ENCODE data around the gene NIPBL. TPM values are rescaled to one million over a fixed set of nuclear protein-coding genes. Genes with fewer than 3 reads are reported as not detected.

The NIPBL gene
- total and polyA plus RNA-seq, 9 donors, result 30.7 to 53.0 (median 42.3) TPM

- Histone ChIP-seq H3K27me3 (ENCODE audit: control insufficient read depth, insufficient read depth, low read length) (no peaks in the 10 kb centered on the region), H3K4me3 (ENCODE audit: low read length) (no peak overlapping the region), H3K36me3 (ENCODE audit: control insufficient read depth, insufficient read depth, low read length) (peaks cover 7% of the 10 kb centered on the region)
These were observed 167.1 kb downstream of the NIPBL start for GRCh38 chr5:37043693-37044092.

GRCh38 chr5:37044120-37044519, 167.6 kb downstream of the NIPBL start:
- H3K27ac ChIP-seq (ENCODE audit: low read length), result no peak overlapping the region
- no peaks in the 10 kb centered on the region for H3K9me3 ChIP-seq (replicated peaks; ENCODE audit: control insufficient read depth, low read depth, low read length)
- H3K4me3 ChIP-seq (ENCODE audit: low read length), result no peak overlapping the region
- no peak for DNase-seq
- peaks cover 10% of the 10 kb centered on the region for H3K36me3 ChIP-seq (ENCODE audit: control insufficient read depth, insufficient read depth, low read length)
- H3K4me1 ChIP-seq (ENCODE audit: control insufficient read depth, insufficient read depth, low read length), result no peaks in the 10 kb centered on the region
- H3K27me3 ChIP-seq (ENCODE audit: control insufficient read depth, insufficient read depth, low read length), result no peaks in the 10 kb centered on the region
- WGBS (ENCODE audit: insufficient coverage), result no CpG with 5 or more reads among the region's 4 CpGs

More at GRCh38 chr5:37043693-37044092, 167.1 kb downstream of the NIPBL start:
- no CpG with 5 or more reads among the region's 2 CpGs for WGBS (ENCODE audit: insufficient coverage)
- no peak for DNase-seq
- Histone ChIP-seq H3K9me3 (replicated peaks; ENCODE audit: control insufficient read depth, low read depth, low read length) (no peaks in the 10 kb centered on the region), H3K4me1 (ENCODE audit: control insufficient read depth, insufficient read depth, low read length) (no peaks in the 10 kb centered on the region), H3K27ac (ENCODE audit: low read length) (no peak overlapping the region)

- Histone ChIP-seq H3K36me3 (ENCODE audit: control insufficient read depth, insufficient read depth, low read length) (peaks cover 10% of the 10 kb centered on the region), H3K4me3 (ENCODE audit: low read length) (no peak overlapping the region), H3K9me3 (replicated peaks; ENCODE audit: control insufficient read depth, low read depth, low read length) (no peaks in the 10 kb centered on the region), H3K27me3 (ENCODE audit: control insufficient read depth, insufficient read depth, low read length) (no peaks in the 10 kb centered on the region), H3K27ac (ENCODE audit: low read length) (no peak overlapping the region), H3K4me1 (ENCODE audit: control insufficient read depth, insufficient read depth, low read length) (no peaks in the 10 kb centered on the region)
- WGBS (ENCODE audit: insufficient coverage), result no CpG with 5 or more reads among the region's 2 CpGs
- DNase-seq, result no peak
These were observed 169.1 kb downstream of the NIPBL start for GRCh38 chr5:37045703-37046102.

- no peak overlapping the region for H3K27ac ChIP-seq (ENCODE audit: low read length)
- no peaks in the 10 kb centered on the region for H3K9me3 ChIP-seq (replicated peaks; ENCODE audit: control insufficient read depth, low read depth, low read length)
- H3K36me3 ChIP-seq (ENCODE audit: control insufficient read depth, insufficient read depth, low read length), result peaks cover 16% of the 10 kb centered on the region
- H3K27me3 ChIP-seq (ENCODE audit: control insufficient read depth, insufficient read depth, low read length), result no peaks in the 10 kb centered on the region
- H3K4me3 ChIP-seq (ENCODE audit: low read length), result no peak overlapping the region
- no peak for DNase-seq
- no peaks in the 10 kb centered on the region for H3K4me1 ChIP-seq (ENCODE audit: control insufficient read depth, insufficient read depth, low read length)
These were observed 171.4 kb downstream of the NIPBL start for GRCh38 chr5:37047947-37048346.

- Histone ChIP-seq H3K27ac (ENCODE audit: low read length) (no peak overlapping the region), H3K27me3 (ENCODE audit: control insufficient read depth, insufficient read depth, low read length) (no peaks in the 10 kb centered on the region), H3K36me3 (ENCODE audit: control insufficient read depth, insufficient read depth, low read length) (peaks cover 15% of the 10 kb centered on the region), H3K9me3 (replicated peaks; ENCODE audit: control insufficient read depth, low read depth, low read length) (no peaks in the 10 kb centered on the region), H3K4me1 (ENCODE audit: control insufficient read depth, insufficient read depth, low read length) (no peaks in the 10 kb centered on the region), H3K4me3 (ENCODE audit: low read length) (no peak overlapping the region)
- WGBS (ENCODE audit: insufficient coverage), result no CpG with 5 or more reads among the region's 2 CpGs
- DNase-seq, result no peak
These were observed 177.8 kb downstream of the NIPBL start for GRCh38 chr5:37054391-37054790.

DNA sequence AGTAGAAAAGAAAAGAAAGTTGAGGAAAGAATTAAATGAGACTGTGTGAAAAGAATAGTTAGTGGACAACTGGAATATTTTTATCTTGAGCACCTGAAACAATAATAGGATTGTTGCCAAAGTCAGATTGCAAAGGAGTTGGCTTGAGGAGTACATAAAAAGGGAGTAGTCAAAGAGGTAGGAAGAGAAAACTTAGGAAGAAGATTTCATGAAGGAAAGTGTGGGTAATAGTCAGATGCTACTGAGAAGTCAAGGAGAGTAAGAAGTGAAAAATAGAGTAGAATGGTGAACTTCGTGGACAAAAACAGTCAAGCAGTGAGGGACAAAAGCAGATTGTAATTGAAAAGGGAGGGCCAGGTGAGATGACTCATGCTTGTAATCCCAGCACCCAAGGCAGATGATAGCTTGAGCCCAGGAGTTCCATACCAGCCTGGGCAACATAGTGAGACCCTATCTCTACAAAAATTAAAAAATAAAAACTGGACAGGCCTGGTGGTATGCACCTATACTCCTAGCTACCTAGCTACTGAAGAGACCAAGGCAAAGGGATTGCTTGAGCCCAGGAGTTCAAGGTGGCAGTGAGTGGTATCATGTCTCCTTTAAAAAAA, 178.9 kb downstream of the NIPBL start:
- Histone ChIP-seq H3K27me3 (ENCODE audit: control insufficient read depth, insufficient read depth, low read length) (no peaks in the 10 kb centered on the region), H3K36me3 (ENCODE audit: control insufficient read depth, insufficient read depth, low read length) (peaks cover 21% of the 10 kb centered on the region), H3K27ac (ENCODE audit: low read length) (no peak overlapping the region), H3K4me3 (ENCODE audit: low read length) (no peak overlapping the region), H3K4me1 (ENCODE audit: control insufficient read depth, insufficient read depth, low read length) (no peaks in the 10 kb centered on the region), H3K9me3 (replicated peaks; ENCODE audit: control insufficient read depth, low read depth, low read length) (no peaks in the 10 kb centered on the region)
- WGBS (ENCODE audit: insufficient coverage), result 100% methylated on average over 1 of the region's 1 CpG
- DNase-seq, result no peak

DNA sequence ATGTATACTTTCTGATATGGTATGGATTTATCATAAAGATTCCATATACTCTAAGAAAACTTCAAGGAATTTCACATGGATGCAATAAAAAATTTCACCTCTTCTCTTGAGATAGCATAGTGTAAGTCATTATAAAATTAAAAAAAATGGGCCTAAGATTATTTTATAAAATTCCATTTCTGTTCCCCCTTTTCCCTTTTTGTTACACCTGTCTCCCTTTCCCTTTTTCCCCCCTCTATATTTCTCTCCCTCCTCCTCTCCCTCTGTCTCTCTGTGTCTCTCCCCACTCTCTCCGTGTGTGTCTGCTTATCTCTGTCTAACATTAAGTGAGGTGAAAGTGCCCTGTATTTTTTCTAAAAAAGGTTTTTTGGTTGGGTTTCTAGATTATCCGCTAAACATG, 180.2 kb downstream of the NIPBL start:
- Histone ChIP-seq H3K36me3 (ENCODE audit: control insufficient read depth, insufficient read depth, low read length) (peaks cover 25% of the 10 kb centered on the region), H3K27ac (ENCODE audit: low read length) (no peak overlapping the region)

GRCh38 chr5:37060030-37060429, 183.5 kb downstream of the NIPBL start:
- Histone ChIP-seq H3K27me3 (ENCODE audit: control insufficient read depth, insufficient read depth, low read length) (no peaks in the 10 kb centered on the region), H3K27ac (ENCODE audit: low read length) (no peak overlapping the region), H3K36me3 (ENCODE audit: control insufficient read depth, insufficient read depth, low read length) (peaks cover 32% of the 10 kb centered on the region), H3K4me3 (ENCODE audit: low read length) (no peak overlapping the region), H3K9me3 (replicated peaks; ENCODE audit: control insufficient read depth, low read depth, low read length) (no peaks in the 10 kb centered on the region), H3K4me1 (ENCODE audit: control insufficient read depth, insufficient read depth, low read length) (no peaks in the 10 kb centered on the region)
- WGBS (ENCODE audit: insufficient coverage), result no CpG with 5 or more reads among the region's 1 CpG
- no peak for DNase-seq

More for the DNA sequence above, 180.2 kb downstream of the NIPBL start:
- H3K9me3 ChIP-seq (replicated peaks; ENCODE audit: control insufficient read depth, low read depth, low read length), result no peaks in the 10 kb centered on the region
- H3K4me3 ChIP-seq (ENCODE audit: low read length), result no peak overlapping the region
- WGBS (ENCODE audit: insufficient coverage), result no CpG with 5 or more reads among the region's 2 CpGs
- H3K27me3 ChIP-seq (ENCODE audit: control insufficient read depth, insufficient read depth, low read length), result no peaks in the 10 kb centered on the region
- H3K4me1 ChIP-seq (ENCODE audit: control insufficient read depth, insufficient read depth, low read length), result no peaks in the 10 kb centered on the region
- no peak for DNase-seq

- WGBS (ENCODE audit: insufficient coverage), result no CpG with 5 or more reads among the region's 7 CpGs
- DNase-seq, result no peak
- peaks cover 32% of the 10 kb centered on the region for H3K36me3 ChIP-seq (ENCODE audit: control insufficient read depth, insufficient read depth, low read length)
These were observed 187.2 kb downstream of the NIPBL start for GRCh38 chr5:37063739-37064138.

GRCh38 chr5:37064442-37064841, 187.9 kb downstream of the NIPBL start:
- no peaks in the 10 kb centered on the region for H3K9me3 ChIP-seq (replicated peaks; ENCODE audit: control insufficient read depth, low read depth, low read length)
- DNase-seq, result no peak
- no peaks in the 10 kb centered on the region for H3K4me1 ChIP-seq (ENCODE audit: control insufficient read depth, insufficient read depth, low read length)
- WGBS (ENCODE audit: insufficient coverage), result 82% methylated on average over 8 of the region's 9 CpGs
- no peak overlapping the region for H3K4me3 ChIP-seq (ENCODE audit: low read length)
- H3K27me3 ChIP-seq (ENCODE audit: control insufficient read depth, insufficient read depth, low read length), result no peaks in the 10 kb centered on the region
- no peak overlapping the region for H3K27ac ChIP-seq (ENCODE audit: low read length)
- H3K36me3 ChIP-seq (ENCODE audit: control insufficient read depth, insufficient read depth, low read length), result peaks cover 32% of the 10 kb centered on the region

More at GRCh38 chr5:37063739-37064138, 187.2 kb downstream of the NIPBL start:
- H3K4me3 ChIP-seq (ENCODE audit: low read length), result no peak overlapping the region
- H3K4me1 ChIP-seq (ENCODE audit: control insufficient read depth, insufficient read depth, low read length), result no peaks in the 10 kb centered on the region
- no peak overlapping the region for H3K27ac ChIP-seq (ENCODE audit: low read length)
- no peaks in the 10 kb centered on the region for H3K9me3 ChIP-seq (replicated peaks; ENCODE audit: control insufficient read depth, low read depth, low read length)
- H3K27me3 ChIP-seq (ENCODE audit: control insufficient read depth, insufficient read depth, low read length), result no peaks in the 10 kb centered on the region

DNA sequence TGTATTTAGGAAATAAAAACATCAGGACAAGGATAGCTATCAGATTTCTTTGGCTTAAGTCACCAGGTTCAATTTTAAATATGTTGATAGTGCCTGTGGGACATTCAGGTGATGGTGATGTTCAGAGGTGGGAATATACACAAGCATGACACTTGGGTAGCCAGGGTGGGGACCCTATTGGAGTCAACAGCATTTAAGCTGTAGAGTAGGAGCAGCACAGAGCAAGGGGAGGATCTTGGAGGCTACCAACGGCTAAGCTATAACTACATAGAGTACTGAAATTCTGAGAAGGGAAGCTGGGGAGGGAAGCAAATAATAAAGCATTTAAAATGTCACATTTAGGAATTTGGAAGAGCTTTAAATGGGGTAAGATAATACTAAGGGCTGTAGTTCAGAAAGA, 194.9 kb downstream of the NIPBL start:
- Histone ChIP-seq H3K4me3 (ENCODE audit: low read length) (no peak overlapping the region), H3K27me3 (ENCODE audit: control insufficient read depth, insufficient read depth, low read length) (no peaks in the 10 kb centered on the region), H3K36me3 (ENCODE audit: control insufficient read depth, insufficient read depth, low read length) (no peaks in the 10 kb centered on the region), H3K27ac (ENCODE audit: low read length) (no peak overlapping the region), H3K4me1 (ENCODE audit: control insufficient read depth, insufficient read depth, low read length) (no peaks in the 10 kb centered on the region), H3K9me3 (replicated peaks; ENCODE audit: control insufficient read depth, low read depth, low read length) (no peaks in the 10 kb centered on the region)
- DNase-seq, result no peak
- WGBS (ENCODE audit: insufficient coverage), result no CpG with 5 or more reads among the region's 1 CpG

Measured in muscle of leg (tissue), 11 donors.